HepG2 (cell line): Measurements from ENCODE around the gene ANO2. TPM values are rescaled to one million over a fixed set of nuclear protein-coding genes. Genes with fewer than 3 reads are reported as not detected.

Experiments
- ATAC-seq: fragments of 200-7000 bp; cut with Tn5 transposase; 3 replicates; pipeline ENCODE4 v1.9.1; 2020; ENCODE audit warnings: mild to moderate bottlenecking, moderate library complexity
- BruUV-seq: library from RNA; stranded (reverse); fragments of 400-500 nt; replicated peaks from 2 replicates; lab custom pipeline; 2021; lab: Mats Ljungman, UMichigan
- CTCF ChIA-PET: fragments of 300-600 bp; formaldehyde crosslinking; extraction: SDS; loops from one replicate; lab custom pipeline; 2021; ENCODE audit warnings: low total read pairs, inconsistent platforms, low intra/inter-chr PET ratio; lab: Yijun Ruan, JAX
- POLR2A ChIA-PET: fragments of 350-600 bp; sonication (Branson Sonifier 250); formaldehyde crosslinking; loops from one replicate; lab custom pipeline; 2020; ENCODE audit warnings: antibody characterized with exemption, inconsistent platforms; lab: Yijun Ruan, JAX
- DNase-seq: peaks from one replicate; pipeline ENCODE4 v3.0.0-alpha.2; 2015; ENCODE audit warnings: low spot score
- FAIRE-seq: peaks from 3 replicates; lab custom pipeline; 2011; peaks lifted over from hg19 to GRCh38; lab: Jason Lieb, UNC
- H2AFZ ChIP-seq: one replicate; pipeline ENCODE4 v1.6.1; 2011; ENCODE audit warnings: low read length, inconsistent platforms
- H3K27ac ChIP-seq: fragments of 300-600 bp; 3 replicates; pipeline ENCODE4 v1.8.0; 2011; ENCODE audit warnings: mixed run types, mild to moderate bottlenecking, mixed read lengths, low read length, inconsistent platforms; ENCODE audit not compliant: insufficient read depth; ENCODE audit errors: extremely low read length
- H3K27me3 ChIP-seq, 2 experiments: fragments of 200-600 bp in 1 of 2; 2 replicates in 1 of 2; 3 replicates in 1 of 2; pipeline versions ENCODE4 v1.6.0 to v1.8.0; 2011; ENCODE audit warnings: low read length in 2 of 2, mild to moderate bottlenecking in 2 of 2, moderate library complexity in 2 of 2, inconsistent platforms in 1 of 2; ENCODE audit not compliant: insufficient read depth in 2 of 2, control insufficient read depth in 1 of 2
- H3K36me3 ChIP-seq, 2 experiments: fragments of 200-600 bp in 1 of 2; replicated peaks in 1 of 2; 2 replicates in 1 of 2; 3 replicates in 1 of 2; pipeline versions ENCODE4 v1.5.1 to v1.8.0; 2011; ENCODE audit warnings: low read length in 2 of 2, inconsistent platforms in 1 of 2; ENCODE audit not compliant: insufficient read depth in 2 of 2, control insufficient read depth in 1 of 2
- H3K4me1 ChIP-seq: 2 replicates; pipeline ENCODE4 v1.5.1; 2012; ENCODE audit warnings: low read length, inconsistent platforms; ENCODE audit not compliant: insufficient read depth
- H3K4me2 ChIP-seq: 2 replicates; pipeline ENCODE4 v1.6.0; 2011; ENCODE audit warnings: low read depth, low read length, inconsistent platforms
- H3K4me3 ChIP-seq, 3 experiments: fragments of 200-600 bp in 1 of 3; sonication (generic), shearing (Covaris generic) in 1 of 3; replicated peaks in 1 of 3; 2 replicates each; pipeline ENCODE4 v1.5.1; 2011 to 2016; ENCODE audit warnings: low read length in 3 of 3, inconsistent platforms in 2 of 3, low read depth in 2 of 3, mild to moderate bottlenecking in 2 of 3, control low read depth in 1 of 3, mixed read lengths in 1 of 3; ENCODE audit not compliant: insufficient read depth in 1 of 3
- H3K79me2 ChIP-seq: one replicate; pipeline ENCODE4 v1.6.1; 2011; ENCODE audit warnings: low read length, inconsistent platforms; ENCODE audit not compliant: insufficient read depth
- H3K9ac ChIP-seq: 2 replicates; pipeline ENCODE4 v1.6.0; 2011; ENCODE audit warnings: mild to moderate bottlenecking, low read depth, low read length, inconsistent platforms; ENCODE audit not compliant: insufficient read depth
- H3K9me3 ChIP-seq: 2 replicates; pipeline ENCODE4 v1.5.1; 2012; ENCODE audit warnings: mild to moderate bottlenecking, low read length
- H4K20me1 ChIP-seq: 2 replicates; pipeline ENCODE4 v1.6.0; 2011; ENCODE audit warnings: inconsistent platforms, mild to moderate bottlenecking, low read length, moderate library complexity; ENCODE audit not compliant: insufficient read depth
- ARID2 ChIP-seq: sonication (generic); formaldehyde crosslinking; IDR thresholded peaks from 2 replicates; pipeline ENCODE4 v1.8.1; 2022; ENCODE audit warnings: mild to moderate bottlenecking, missing genetic modification reagents, borderline replicate concordance
- ASH2L ChIP-seq: fragments of 300-600, 200-600 bp; sonication (generic); IDR thresholded peaks from 2 replicates; pipeline ENCODE4 v1.7.0; 2017; ENCODE audit warnings: low read depth, mild to moderate bottlenecking, moderate library complexity, mixed read lengths, low read length; ENCODE audit not compliant: insufficient read length
- ATF7-NPFF ChIP-seq: sonication (generic); formaldehyde crosslinking; IDR thresholded peaks from 2 replicates; pipeline ENCODE4 v1.8.1; 2023; ENCODE audit warnings: mild to moderate bottlenecking, low read depth, missing genetic modification reagents, moderate library complexity
- CHD2 ChIP-seq: IDR thresholded peaks from 2 replicates; pipeline ENCODE4 v1.6.1; 2011; ENCODE audit warnings: low read depth, low read length, improper control_type of control experiment
- EEA1 ChIP-seq: sonication (generic); formaldehyde crosslinking; IDR thresholded peaks from 2 replicates; pipeline ENCODE4 v1.5.1; 2020; ENCODE audit warnings: mild to moderate bottlenecking, missing genetic modification reagents, borderline replicate concordance
- HNRNPUL1 ChIP-seq: fragments of 200-400 bp; formaldehyde crosslinking; IDR thresholded peaks from 2 replicates; pipeline ENCODE4 v1.6.1; 2017; ENCODE audit warnings: low read depth, mild to moderate bottlenecking, low read length, moderate library complexity
- JDP2 ChIP-seq: sonication (generic); formaldehyde crosslinking; IDR thresholded peaks from 2 replicates; pipeline ENCODE4 v1.8.1; 2022; ENCODE audit warnings: missing genetic modification reagents, borderline replicate concordance
- MXD4 ChIP-seq: IDR thresholded peaks from 2 replicates; pipeline ENCODE4 v1.6.1; 2016; ENCODE audit warnings: mild to moderate bottlenecking, missing biosample characterization, missing genetic modification reagents
- MXI1 ChIP-seq: IDR thresholded peaks from 3 replicates; pipeline ENCODE4 v1.6.1; 2012; ENCODE audit warnings: low read depth, low read length, inconsistent platforms, borderline replicate concordance
- NR2F2 ChIP-seq: IDR thresholded peaks from 2 replicates; pipeline ENCODE4 v1.6.1; 2012; ENCODE audit warnings: low read depth, inconsistent platforms, borderline replicate concordance
- PHF21A ChIP-seq: sonication (generic); formaldehyde crosslinking; IDR thresholded peaks from 2 replicates; pipeline ENCODE4 v1.5.0; 2020; ENCODE audit warnings: mild to moderate bottlenecking, missing genetic modification reagents
- PTBP1 ChIP-seq: fragments of 200-400 bp; formaldehyde crosslinking; IDR thresholded peaks from 2 replicates; pipeline ENCODE4 v1.6.1; 2018; ENCODE audit warnings: low read length, low read depth; ENCODE audit not compliant: poor library complexity, severe bottlenecking
- SOX5 ChIP-seq: IDR thresholded peaks from 2 replicates; pipeline ENCODE4 v1.6.1; 2016; ENCODE audit warnings: borderline replicate concordance
- ZEB1 ChIP-seq: IDR thresholded peaks from 2 replicates; pipeline ENCODE4 v1.6.1; 2012; ENCODE audit warnings: mild to moderate bottlenecking, low read depth, inconsistent platforms; ENCODE audit not compliant: insufficient replicate concordance
- ZNF234 ChIP-seq: sonication (generic); formaldehyde crosslinking; conservative IDR thresholded peaks from 2 replicates; pipeline ENCODE4 v1.5.1; 2020; ENCODE audit warnings: mild to moderate bottlenecking, missing genetic modification reagents
- ZNF3 ChIP-seq: IDR thresholded peaks from 2 replicates; pipeline ENCODE4 v1.7.0; 2017; ENCODE audit warnings: inconsistent platforms
- ZNF331 ChIP-seq: sonication (generic); formaldehyde crosslinking; IDR thresholded peaks from 2 replicates; pipeline ENCODE4 v1.4.0; 2020; ENCODE audit warnings: missing genetic modification reagents
- ZNF772 ChIP-seq: sonication (generic); formaldehyde crosslinking; IDR thresholded peaks from 2 replicates; pipeline ENCODE4 v1.5.0; 2020; ENCODE audit warnings: mild to moderate bottlenecking, missing genetic modification reagents
- ZNF879 ChIP-seq: sonication (generic); formaldehyde crosslinking; IDR thresholded peaks from 2 replicates; pipeline ENCODE4 v1.8.1; 2023; ENCODE audit warnings: missing genetic modification reagents
- in situ Hi-C: cut with HindIII; loops from 2 replicates; pipeline ENCODE4 v1.10.0; 2017; ENCODE audit warnings: low pct_unique_long_range_greater_than_20kb; ENCODE audit not compliant: extremely low pct_ligation_motif_present
- intact Hi-C: fragments of 100-400 bp; cut with micrococcal nuclease; formaldehyde crosslinking; loops from one replicate; pipeline ENCODE4 v1.10.0; 2022; ENCODE audit not compliant: unreplicated experiment
- polyA plus RNA-seq, 8 experiments: library from polyadenylated mRNA; depleted of rRNA in 3 of 8; stranded (reverse) in 7 of 8; unstranded in 1 of 8; fragments of >200 nt; fragmentation: Illumina TruSeq in 4 of 8; extraction: Trizol in 4 of 8; gene quantifications; 2 replicates each; pipeline versions ENCODE4 v1.2.1 to v1.2.3, GENCODE V29; 2011 to 2016; ENCODE audit warnings: low read depth in 4 of 8, missing spikeins in 1 of 8, mixed read lengths in 1 of 8; ENCODE audit not compliant: insufficient read depth in 1 of 8
- total RNA-seq, 5 experiments: library from RNA; depleted of rRNA; stranded (reverse); fragments of >200 nt; fragmentation: Illumina TruSeq; extraction: Trizol; gene quantifications; 2 replicates each; pipeline ENCODE4 v1.2.3, GENCODE V29; 2016; ENCODE audit warnings: low read depth in 1 of 5

The ANO2 gene
- total and polyA plus RNA-seq, 2 of the 13 experiments (the other 11 are each of a cell fraction or from before 2014, with no cell fraction given), result 0.18 TPM; not detected in 1

DNA sequence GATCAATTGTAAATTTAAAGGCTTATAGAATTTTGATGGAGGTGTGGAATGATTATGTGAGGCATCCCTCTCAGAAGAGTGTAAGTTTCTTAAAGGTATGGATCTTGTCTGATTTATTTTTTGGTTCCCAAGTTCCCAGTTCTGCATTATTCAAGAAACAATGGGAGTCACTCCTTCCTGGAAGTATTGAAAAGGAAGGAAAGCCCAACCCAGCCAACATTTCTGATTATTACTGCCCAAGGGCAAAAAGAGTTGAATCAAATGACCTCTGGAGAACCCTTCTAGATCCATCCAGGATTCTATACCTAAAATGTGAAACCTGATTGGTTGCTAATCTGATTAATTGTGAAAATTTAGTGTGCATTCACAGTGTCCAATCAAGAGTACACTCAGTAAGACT lies 166.2 kb downstream of the ANO2 start:
- FAIRE-seq, result no peak
- Histone ChIP-seq H3K4me1 (no peaks in the 10 kb centered on the region), H3K27ac (no peak overlapping the region), H3K4me3 (no peak overlapping the region), H3K79me2 (no peaks in the 10 kb centered on the region), H3K9me3 (no peaks in the 10 kb centered on the region), H4K20me1 (no peaks in the 10 kb centered on the region)
- in situ Hi-C loops, result no loop called here
- CTCF ChIA-PET, result no interaction called here
- POLR2A ChIA-PET, result no interaction called here
- no peak for TF ChIP-seq HNRNPUL1
- no peak for TF ChIP-seq SOX5 (CRISPR knock-in tag)
- TF ChIP-seq ZNF331 (CRISPR knock-in tag), result no peak
- no peak for TF ChIP-seq NR2F2
- TF ChIP-seq ZEB1, result no peak
- TF ChIP-seq ZNF772 (CRISPR knock-in tag), result no peak
- no peak for TF ChIP-seq PHF21A
- no peak for TF ChIP-seq EEA1
- no peak for TF ChIP-seq PTBP1
- TF ChIP-seq ASH2L, result no peak
- no peak for TF ChIP-seq MXI1
- no peak for TF ChIP-seq JDP2 (CRISPR knock-in tag)
- no peak for TF ChIP-seq ATF7-NPFF (CRISPR knock-in tag)
- TF ChIP-seq CHD2, result no peak
- TF ChIP-seq MXD4, result no peak
- TF ChIP-seq ZNF879 (CRISPR knock-in tag), result no peak
- no peak for TF ChIP-seq ZNF3 (CRISPR knock-in tag)
- TF ChIP-seq ARID2 (CRISPR knock-in tag), result no peak
- no peak for TF ChIP-seq ZNF234 (CRISPR knock-in tag)
- TF ChIP-seq, all 625 proteins: peak for 0
- BruUV-seq, result no TSS peak
- Histone ChIP-seq H3K27me3 (no peaks in the 10 kb centered on the region), H3K9ac (no peak overlapping the region), H3K4me2 (no peak overlapping the region), H2AFZ (no peak overlapping the region), H3K36me3 (no peaks in the 10 kb centered on the region)
- intact Hi-C loops, result no loop called here
- DNase-seq (no peak), ATAC-seq (no peak)
